ENCODE measurements around the gene RBBP8NL.

The RBBP8NL gene

GRCh38 chr20:62405108-62405980, 22.0 kb downstream of the RBBP8NL start:
- no peak for TF ChIP-seq ZBTB7A (IDR thresholded peaks at IDR 0.05; ENCODE audit: low read depth)
- peak; percentile 56; the same call in 1 of the 2 replicates for TF ChIP-seq RAD21 (IDR thresholded peaks at IDR 0.05; ENCODE audit: low read depth)
- TF ChIP-seq EP300 (IDR thresholded peaks at IDR 0.05; ENCODE audit: borderline replicate concordance) = no peak
- TF ChIP-seq CEBPB (IDR thresholded peaks at IDR 0.05) = peak; percentile 67

- no peak for TF ChIP-seq FOXM1 (IDR thresholded peaks at IDR 0.05; ENCODE audit: borderline replicate concordance, low read depth)
- TF ChIP-seq TCF12 (IDR thresholded peaks at IDR 0.05; ENCODE audit: low read depth) = no peak
- no peak for TF ChIP-seq RAD21 (IDR thresholded peaks at IDR 0.05; ENCODE audit: low read depth)
- no peak for TF ChIP-seq EP300 (IDR thresholded peaks at IDR 0.05; ENCODE audit: borderline replicate concordance)
- no peak for TF ChIP-seq CREB1 (IDR thresholded peaks at IDR 0.05; ENCODE audit: low read depth)
- no peak for TF ChIP-seq TAF1 (IDR thresholded peaks at IDR 0.05; ENCODE audit: low read depth)
- no peak for TF ChIP-seq EGR1 (IDR thresholded peaks at IDR 0.05)
- TF ChIP-seq CEBPB (IDR thresholded peaks at IDR 0.05) = no peak
- no peak for TF ChIP-seq ZBTB7A (IDR thresholded peaks at IDR 0.05; ENCODE audit: low read depth)
- TF ChIP-seq, protein P1, sequence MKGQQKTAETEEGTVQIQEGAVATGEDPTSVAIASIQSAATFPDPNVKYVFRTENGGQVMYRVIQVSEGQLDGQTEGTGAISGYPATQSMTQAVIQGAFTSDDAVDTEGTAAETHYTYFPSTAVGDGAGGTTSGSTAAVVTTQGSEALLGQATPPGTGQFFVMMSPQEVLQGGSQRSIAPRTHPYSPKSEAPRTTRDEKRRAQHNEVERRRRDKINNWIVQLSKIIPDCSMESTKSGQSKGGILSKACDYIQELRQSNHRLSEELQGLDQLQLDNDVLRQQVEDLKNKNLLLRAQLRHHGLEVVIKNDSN (IDR thresholded peaks at IDR 0.05) = no peak
- TF ChIP-seq NFIC (IDR thresholded peaks at IDR 0.05) = no peak
- TF ChIP-seq TEAD4 (IDR thresholded peaks at IDR 0.05) = no peak
- TF ChIP-seq YY1 (IDR thresholded peaks at IDR 0.05; ENCODE audit: low read depth) = no peak
- TF ChIP-seq, protein P2, sequence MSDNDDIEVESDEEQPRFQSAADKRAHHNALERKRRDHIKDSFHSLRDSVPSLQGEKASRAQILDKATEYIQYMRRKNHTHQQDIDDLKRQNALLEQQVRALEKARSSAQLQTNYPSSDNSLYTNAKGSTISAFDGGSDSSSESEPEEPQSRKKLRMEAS (IDR thresholded peaks at IDR 0.05) = no peak
- TF ChIP-seq, protein P3, sequence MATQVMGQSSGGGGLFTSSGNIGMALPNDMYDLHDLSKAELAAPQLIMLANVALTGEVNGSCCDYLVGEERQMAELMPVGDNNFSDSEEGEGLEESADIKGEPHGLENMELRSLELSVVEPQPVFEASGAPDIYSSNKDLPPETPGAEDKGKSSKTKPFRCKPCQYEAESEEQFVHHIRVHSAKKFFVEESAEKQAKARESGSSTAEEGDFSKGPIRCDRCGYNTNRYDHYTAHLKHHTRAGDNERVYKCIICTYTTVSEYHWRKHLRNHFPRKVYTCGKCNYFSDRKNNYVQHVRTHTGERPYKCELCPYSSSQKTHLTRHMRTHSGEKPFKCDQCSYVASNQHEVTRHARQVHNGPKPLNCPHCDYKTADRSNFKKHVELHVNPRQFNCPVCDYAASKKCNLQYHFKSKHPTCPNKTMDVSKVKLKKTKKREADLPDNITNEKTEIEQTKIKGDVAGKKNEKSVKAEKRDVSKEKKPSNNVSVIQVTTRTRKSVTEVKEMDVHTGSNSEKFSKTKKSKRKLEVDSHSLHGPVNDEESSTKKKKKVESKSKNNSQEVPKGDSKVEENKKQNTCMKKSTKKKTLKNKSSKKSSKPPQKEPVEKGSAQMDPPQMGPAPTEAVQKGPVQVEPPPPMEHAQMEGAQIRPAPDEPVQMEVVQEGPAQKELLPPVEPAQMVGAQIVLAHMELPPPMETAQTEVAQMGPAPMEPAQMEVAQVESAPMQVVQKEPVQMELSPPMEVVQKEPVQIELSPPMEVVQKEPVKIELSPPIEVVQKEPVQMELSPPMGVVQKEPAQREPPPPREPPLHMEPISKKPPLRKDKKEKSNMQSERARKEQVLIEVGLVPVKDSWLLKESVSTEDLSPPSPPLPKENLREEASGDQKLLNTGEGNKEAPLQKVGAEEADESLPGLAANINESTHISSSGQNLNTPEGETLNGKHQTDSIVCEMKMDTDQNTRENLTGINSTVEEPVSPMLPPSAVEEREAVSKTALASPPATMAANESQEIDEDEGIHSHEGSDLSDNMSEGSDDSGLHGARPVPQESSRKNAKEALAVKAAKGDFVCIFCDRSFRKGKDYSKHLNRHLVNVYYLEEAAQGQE (IDR thresholded peaks at IDR 0.05; ENCODE audit: low read depth) = no peak
These were observed 22.6 kb downstream of the RBBP8NL start for GRCh38 chr20:62404761-62405107.

DNA sequence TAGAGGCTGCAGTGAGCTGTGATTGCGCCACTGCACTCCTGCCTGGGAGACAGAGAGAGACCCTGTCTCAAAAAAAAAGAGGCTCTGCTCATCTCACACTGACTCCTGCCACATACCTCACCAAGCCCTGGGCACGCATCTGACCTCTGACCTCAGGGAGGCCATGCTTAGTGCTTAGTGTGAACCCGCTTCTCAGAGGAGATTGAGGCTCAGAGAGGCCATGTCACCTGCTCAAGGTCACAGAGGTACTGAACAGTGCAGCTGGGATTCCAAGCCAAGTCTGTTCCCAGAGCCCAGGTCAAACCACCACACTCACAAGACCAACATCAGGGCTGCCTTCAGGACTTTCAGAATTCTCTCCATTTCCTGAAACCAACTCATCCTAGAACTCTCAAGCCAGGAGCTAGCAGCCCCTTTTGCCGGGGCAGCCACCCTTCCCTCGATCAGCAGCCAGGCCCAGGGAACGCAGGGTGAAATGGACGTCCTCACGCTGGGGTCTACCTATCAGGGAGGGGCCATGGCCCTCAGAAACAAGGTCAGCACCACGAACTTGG, 23.1 kb downstream of the RBBP8NL start:
- TF ChIP-seq EP300 (IDR thresholded peaks at IDR 0.05; ENCODE audit: borderline replicate concordance) (no peak), FOXM1 (IDR thresholded peaks at IDR 0.05; ENCODE audit: borderline replicate concordance, low read depth) (no peak), TEAD4 (IDR thresholded peaks at IDR 0.05) (no peak), TCF12 (IDR thresholded peaks at IDR 0.05; ENCODE audit: low read depth) (no peak), TAF1 (IDR thresholded peaks at IDR 0.05; ENCODE audit: low read depth) (no peak), RAD21 (IDR thresholded peaks at IDR 0.05; ENCODE audit: low read depth) (no peak), NFIC (IDR thresholded peaks at IDR 0.05) (no peak)

DNA sequence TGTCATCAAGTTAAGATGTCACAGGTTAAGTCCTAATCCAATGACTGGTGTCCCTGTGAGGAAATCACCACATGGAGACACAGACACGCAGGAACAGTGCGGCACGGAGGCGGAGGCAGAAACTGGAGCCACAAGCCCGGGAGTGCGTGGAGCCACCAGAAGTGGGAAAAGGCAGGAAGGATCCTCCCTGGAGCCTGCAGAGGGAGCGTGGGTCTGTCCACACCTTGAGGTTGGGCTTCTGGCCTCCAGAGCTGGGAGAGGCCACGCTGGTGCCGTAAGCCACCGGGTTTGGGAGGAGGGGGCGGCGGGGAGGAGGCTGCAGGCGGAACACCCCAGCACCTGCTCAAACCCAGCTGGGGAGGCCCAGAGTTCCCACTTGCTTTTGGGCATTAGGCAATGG, 24.0 kb downstream of the RBBP8NL start:
- TF ChIP-seq, protein P2 (IDR thresholded peaks at IDR 0.05) = no peak
- TF ChIP-seq, protein P3 (IDR thresholded peaks at IDR 0.05; ENCODE audit: low read depth) = no peak
- TF ChIP-seq TAF1 (IDR thresholded peaks at IDR 0.05; ENCODE audit: low read depth) = no peak
- TF ChIP-seq FOXM1 (IDR thresholded peaks at IDR 0.05; ENCODE audit: borderline replicate concordance, low read depth) = no peak
- TF ChIP-seq, protein P1 (IDR thresholded peaks at IDR 0.05) = no peak
- TF ChIP-seq EP300 (IDR thresholded peaks at IDR 0.05; ENCODE audit: borderline replicate concordance) = no peak
- no peak for TF ChIP-seq NFIC (IDR thresholded peaks at IDR 0.05)
- TF ChIP-seq RAD21 (IDR thresholded peaks at IDR 0.05; ENCODE audit: low read depth) = no peak
- TF ChIP-seq YY1 (IDR thresholded peaks at IDR 0.05; ENCODE audit: low read depth) = no peak
- no peak for TF ChIP-seq EGR1 (IDR thresholded peaks at IDR 0.05)
- no peak for TF ChIP-seq ZBTB7A (IDR thresholded peaks at IDR 0.05; ENCODE audit: low read depth)
- TF ChIP-seq TEAD4 (IDR thresholded peaks at IDR 0.05) = no peak

DNA sequence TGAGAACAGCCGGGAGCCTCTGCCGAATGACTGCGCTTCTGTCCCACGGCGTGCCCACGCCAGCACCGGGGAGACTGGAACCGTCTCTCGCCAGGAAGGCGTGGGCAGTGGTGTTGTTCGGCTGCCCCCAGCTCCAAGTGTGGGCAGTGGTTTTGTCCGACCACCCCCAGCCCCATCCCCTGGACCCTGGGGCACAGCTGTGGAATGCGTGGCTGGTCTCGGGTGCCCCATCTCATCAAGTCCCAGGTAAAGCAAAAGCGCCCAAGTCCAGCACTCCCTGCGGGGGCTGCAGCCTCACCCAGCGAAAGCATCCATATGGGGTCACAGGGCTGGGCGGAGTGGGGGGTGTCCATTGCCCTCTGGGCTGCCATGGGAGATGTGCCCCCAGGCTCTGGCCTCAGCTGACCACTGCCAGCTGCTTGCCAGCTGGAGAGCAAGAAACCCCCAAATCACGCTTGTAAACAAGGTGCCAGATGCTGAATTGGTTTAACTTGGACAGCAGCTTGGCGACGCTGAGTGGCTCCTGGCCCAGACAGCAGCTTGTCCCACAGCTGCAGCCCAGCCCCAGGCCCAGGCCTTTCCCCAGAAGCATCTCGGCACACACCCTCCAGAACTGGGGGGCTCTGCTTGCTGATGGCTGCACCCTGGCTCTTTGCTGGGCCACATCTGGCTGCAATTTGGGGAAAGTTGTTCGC, 24.7 kb downstream of the RBBP8NL start:
- TF ChIP-seq TEAD4 (IDR thresholded peaks at IDR 0.05) = no peak
- no peak for TF ChIP-seq CEBPB (IDR thresholded peaks at IDR 0.05)
- no peak for TF ChIP-seq EP300 (IDR thresholded peaks at IDR 0.05; ENCODE audit: borderline replicate concordance)
- no peak for TF ChIP-seq RAD21 (IDR thresholded peaks at IDR 0.05; ENCODE audit: low read depth)
- no peak for TF ChIP-seq TAF1 (IDR thresholded peaks at IDR 0.05; ENCODE audit: low read depth)

Data from Ishikawa (cell line).